ENCODE results near the gene ROBO1.

The ROBO1 gene

GRCh38 chr3:78901544-78901943 is 866.3 kb downstream of the ROBO1 start:
- Histone ChIP-seq H3K36me3 (ENCODE audit: insufficient read depth) (no peaks in the 10 kb centered on the region), H3K4me1 (ENCODE audit: low read depth, poor library complexity, severe bottlenecking) (no peaks in the 10 kb centered on the region), H3K27me3 (ENCODE audit: insufficient read depth, low read depth) (no peaks in the 10 kb centered on the region), H3K9ac (no peak overlapping the region), H3K27ac (no peak overlapping the region), H2AFZ (ENCODE audit: low read depth) (no peak overlapping the region), H3K4me2 (no peak overlapping the region), H3K79me2 (ENCODE audit: insufficient read depth, low read depth) (no peaks in the 10 kb centered on the region), H3K4me3 (IDR thresholded peaks at IDR 0.05; ENCODE audit: insufficient read depth, low read depth, low read length) (no peak overlapping the region), H4K20me1 (ENCODE audit: insufficient read depth) (no peaks in the 10 kb centered on the region)
- no peak for TF ChIP-seq CTCF (conservative IDR thresholded peaks at IDR 0.05; ENCODE audit: low read depth, low read length)

GRCh38 chr3:78900880-78901279 is 866.9 kb downstream of the ROBO1 start:
- Histone ChIP-seq H3K79me2 (ENCODE audit: insufficient read depth, low read depth) (no peaks in the 10 kb centered on the region), H4K20me1 (ENCODE audit: insufficient read depth) (no peaks in the 10 kb centered on the region), H3K27me3 (ENCODE audit: insufficient read depth, low read depth) (no peaks in the 10 kb centered on the region), H2AFZ (ENCODE audit: low read depth) (no peak overlapping the region), H3K4me1 (ENCODE audit: low read depth, poor library complexity, severe bottlenecking) (peaks cover 2% of the 10 kb centered on the region), H3K4me3 (IDR thresholded peaks at IDR 0.05; ENCODE audit: insufficient read depth, low read depth, low read length) (no peak overlapping the region), H3K36me3 (ENCODE audit: insufficient read depth) (no peaks in the 10 kb centered on the region), H3K9ac (no peak overlapping the region), H3K27ac (no peak overlapping the region), H3K4me2 (no peak overlapping the region)
- no peak for TF ChIP-seq CTCF (conservative IDR thresholded peaks at IDR 0.05; ENCODE audit: low read depth, low read length)

GRCh38 chr3:78900426-78900825 is 867.4 kb downstream of the ROBO1 start:
- Histone ChIP-seq H3K27me3 (ENCODE audit: insufficient read depth, low read depth) (no peaks in the 10 kb centered on the region), H3K9ac (no peak overlapping the region), H4K20me1 (ENCODE audit: insufficient read depth) (no peaks in the 10 kb centered on the region), H3K27ac (no peak overlapping the region), H3K4me2 (no peak overlapping the region), H2AFZ (ENCODE audit: low read depth) (no peak overlapping the region), H3K4me1 (ENCODE audit: low read depth, poor library complexity, severe bottlenecking) (peaks cover 7% of the 10 kb centered on the region), H3K4me3 (IDR thresholded peaks at IDR 0.05; ENCODE audit: insufficient read depth, low read depth, low read length) (no peak overlapping the region), H3K36me3 (ENCODE audit: insufficient read depth) (no peaks in the 10 kb centered on the region), H3K79me2 (ENCODE audit: insufficient read depth, low read depth) (no peaks in the 10 kb centered on the region)
- no peak for TF ChIP-seq CTCF (conservative IDR thresholded peaks at IDR 0.05; ENCODE audit: low read depth, low read length)

- H3K4me1 ChIP-seq (ENCODE audit: low read depth, poor library complexity, severe bottlenecking) = peaks cover 21% of the 10 kb centered on the region
- no peaks in the 10 kb centered on the region for H3K27me3 ChIP-seq (ENCODE audit: insufficient read depth, low read depth)
- no peaks in the 10 kb centered on the region for H3K79me2 ChIP-seq (ENCODE audit: insufficient read depth, low read depth)
- H3K36me3 ChIP-seq (ENCODE audit: insufficient read depth) = no peaks in the 10 kb centered on the region
- no peak overlapping the region for H2AFZ ChIP-seq (ENCODE audit: low read depth)
- H3K4me2 ChIP-seq = no peak overlapping the region
- H4K20me1 ChIP-seq (ENCODE audit: insufficient read depth) = no peaks in the 10 kb centered on the region
- H3K27ac ChIP-seq = no peak overlapping the region
- TF ChIP-seq CTCF (conservative IDR thresholded peaks at IDR 0.05; ENCODE audit: low read depth, low read length) = no peak
- no peak overlapping the region for H3K4me3 ChIP-seq (IDR thresholded peaks at IDR 0.05; ENCODE audit: insufficient read depth, low read depth, low read length)
- H3K9ac ChIP-seq = no peak overlapping the region
Observed at GRCh38 chr3:78895528-78895927, 872.3 kb downstream of the ROBO1 start.
